PC-9 (cell line): ENCODE results near the gene SMG6. TPM values are rescaled to one million over a fixed set of nuclear protein-coding genes. Genes with fewer than 3 reads are reported as not detected.

Experiments
- BruUV-seq: library from RNA; stranded (reverse); fragments of 400-500 nt; replicated peaks from 2 replicates; lab custom pipeline; 2021; lab: Mats Ljungman, UMichigan
- CTCF ChIA-PET: fragments of 300-600 bp; sonication (Branson Sonifier 250); formaldehyde crosslinking; loops from one replicate; lab custom pipeline; 2022; ENCODE audit warnings: antibody characterized with exemption; lab: Charles Lee
- POLR2A ChIA-PET: fragments of 300-600 bp; sonication (Branson Sonifier 250); formaldehyde crosslinking; loops from one replicate; lab custom pipeline; 2022; ENCODE audit warnings: antibody characterized with exemption; ENCODE audit not compliant: unreplicated experiment; lab: Charles Lee
- DNase-seq, 2 experiments: peaks; one replicate each; pipeline versions ENCODE4 v3.0.0 to v3.0.0-alpha.2; 2015 to 2022; ENCODE audit warnings: mixed read lengths in 1 of 2
- H2AFZ ChIP-seq: fragments of 200-600 bp; sonication (generic); 2 replicates; pipeline ENCODE4 v1.8.1; 2017; ENCODE audit warnings: antibody characterized with exemption
- H3F3A ChIP-seq: fragments of 200-600 bp; sonication (generic); 2 replicates; pipeline ENCODE4 v1.8.1; 2017; ENCODE audit warnings: antibody characterized with exemption, mild to moderate bottlenecking, low read depth; ENCODE audit not compliant: insufficient read depth
- H3K27ac ChIP-seq: fragments of 200-600 bp; sonication (generic); 2 replicates; pipeline ENCODE4 v1.6.1; 2016; ENCODE audit warnings: mixed run types
- H3K27me3 ChIP-seq: fragments of 200-600 bp; sonication (generic); 2 replicates; pipeline ENCODE4 v1.6.1; 2016; ENCODE audit warnings: low read depth, mixed run types; ENCODE audit not compliant: insufficient read depth
- H3K36me3 ChIP-seq: fragments of 200-600 bp; sonication (generic); 2 replicates; pipeline ENCODE4 v1.6.1; 2016; ENCODE audit warnings: low read depth, mixed run types
- H3K4me1 ChIP-seq: fragments of 200-600 bp; sonication (generic); replicated peaks from 2 replicates; pipeline ENCODE4 v1.6.1; 2016; ENCODE audit warnings: mixed run types; ENCODE audit not compliant: insufficient read depth
- H3K4me2 ChIP-seq: fragments of 200-600 bp; sonication (generic); 2 replicates; pipeline ENCODE4 v1.6.1; 2017; ENCODE audit warnings: mixed run types
- H3K4me3 ChIP-seq: fragments of 200-600 bp; sonication (generic); 2 replicates; pipeline ENCODE4 v1.6.1; 2016; ENCODE audit warnings: mixed run types
- H3K79me2 ChIP-seq: fragments of 200-600 bp; sonication (generic); 2 replicates; pipeline ENCODE4 v1.6.1; 2017; ENCODE audit warnings: low read depth, mixed run types
- H3K9me2 ChIP-seq: fragments of 200-600 bp; sonication (generic); 2 replicates; pipeline ENCODE4 v1.8.1; 2017; ENCODE audit warnings: mild to moderate bottlenecking; ENCODE audit not compliant: insufficient read depth
- H3K9me3 ChIP-seq: fragments of 200-600 bp; sonication (generic); 2 replicates; pipeline ENCODE4 v1.8.1; 2016; ENCODE audit warnings: low read depth; ENCODE audit not compliant: insufficient read depth
- H4K20me1 ChIP-seq: fragments of 200-600 bp; sonication (generic); 2 replicates; pipeline ENCODE4 v1.8.1; 2017; ENCODE audit not compliant: insufficient read depth
- EZH2 ChIP-seq: fragments of 200-600 bp; sonication (generic); IDR thresholded peaks from 2 replicates; pipeline ENCODE4 v1.8.0; 2017; ENCODE audit warnings: antibody characterized with exemption, low read depth
- intact Hi-C: fragments of 100-400 bp; cut with micrococcal nuclease; formaldehyde crosslinking; loops from one replicate; pipeline ENCODE4 v1.10.0; 2022; ENCODE audit not compliant: unreplicated experiment
- total RNA-seq: library from RNA; stranded (reverse); gene quantifications from 2 replicates; pipeline ENCODE4 v1.2.3, GENCODE V29; 2021
- TF ChIP-seq, protein P1 (sequence below): fragments of 200-600 bp; sonication (generic); conservative IDR thresholded peaks from 2 replicates; pipeline ENCODE4 v1.6.1; 2017; ENCODE audit warnings: mixed run types, antibody characterized with exemption, mild to moderate bottlenecking, moderate library complexity

SMG6 gene
- total RNA-seq, 1 experiment from 2014 or later: 43.1 TPM

DNA sequence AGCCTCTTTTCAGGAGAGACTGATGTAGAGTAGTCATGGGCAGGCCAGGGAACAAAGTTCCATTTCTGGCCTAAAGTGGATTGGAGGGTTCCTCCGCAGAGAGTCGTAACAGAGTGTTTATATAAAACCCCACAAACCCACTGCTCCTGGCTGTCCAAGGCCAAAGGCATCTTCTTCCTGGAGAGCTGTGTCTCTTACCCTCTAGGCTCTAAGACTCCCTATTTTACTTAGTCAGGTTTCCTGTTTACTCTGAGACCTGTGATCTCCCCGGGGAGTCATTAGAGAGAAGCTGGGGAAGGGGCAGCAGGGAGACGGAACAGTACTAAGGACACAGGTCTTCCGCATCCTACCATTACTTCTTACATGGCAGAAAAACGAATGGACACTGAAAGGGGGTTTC, 179.2 kb downstream of the SMG6 start:
- POLR2A ChIA-PET: no interaction called here
- CTCF ChIA-PET: no interaction called here
- no peak overlapping the region for H3K27ac ChIP-seq
- no peak overlapping the region for H3K4me3 ChIP-seq
- H2AFZ ChIP-seq: no peak overlapping the region
- H3K9me3 ChIP-seq: no peaks in the 10 kb centered on the region
- H3K4me1 ChIP-seq: no peaks in the 10 kb centered on the region
- no peaks in the 10 kb centered on the region for H3K27me3 ChIP-seq
- DNase-seq: no peak
- no peaks in the 10 kb centered on the region for H4K20me1 ChIP-seq
- BruUV-seq: no TSS peak
- H3F3A ChIP-seq: peaks cover 4% of the 10 kb centered on the region; the same call in 1 of the 2 replicates
- no peaks in the 10 kb centered on the region; the same call in 1 of the 2 replicates for H3K9me2 ChIP-seq
- H3K79me2 ChIP-seq: no peaks in the 10 kb centered on the region
- no peaks in the 10 kb centered on the region for H3K36me3 ChIP-seq
- H3K4me2 ChIP-seq: no peak overlapping the region
- intact Hi-C loops: loop anchor here (5.0 kb wide), 1 partner anchor 42 kb away; no protein-coding TSS in a partner anchor
- TF ChIP-seq EZH2: no peak
- TF ChIP-seq, protein P1, sequence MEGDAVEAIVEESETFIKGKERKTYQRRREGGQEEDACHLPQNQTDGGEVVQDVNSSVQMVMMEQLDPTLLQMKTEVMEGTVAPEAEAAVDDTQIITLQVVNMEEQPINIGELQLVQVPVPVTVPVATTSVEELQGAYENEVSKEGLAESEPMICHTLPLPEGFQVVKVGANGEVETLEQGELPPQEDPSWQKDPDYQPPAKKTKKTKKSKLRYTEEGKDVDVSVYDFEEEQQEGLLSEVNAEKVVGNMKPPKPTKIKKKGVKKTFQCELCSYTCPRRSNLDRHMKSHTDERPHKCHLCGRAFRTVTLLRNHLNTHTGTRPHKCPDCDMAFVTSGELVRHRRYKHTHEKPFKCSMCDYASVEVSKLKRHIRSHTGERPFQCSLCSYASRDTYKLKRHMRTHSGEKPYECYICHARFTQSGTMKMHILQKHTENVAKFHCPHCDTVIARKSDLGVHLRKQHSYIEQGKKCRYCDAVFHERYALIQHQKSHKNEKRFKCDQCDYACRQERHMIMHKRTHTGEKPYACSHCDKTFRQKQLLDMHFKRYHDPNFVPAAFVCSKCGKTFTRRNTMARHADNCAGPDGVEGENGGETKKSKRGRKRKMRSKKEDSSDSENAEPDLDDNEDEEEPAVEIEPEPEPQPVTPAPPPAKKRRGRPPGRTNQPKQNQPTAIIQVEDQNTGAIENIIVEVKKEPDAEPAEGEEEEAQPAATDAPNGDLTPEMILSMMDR: no peak

DNA sequence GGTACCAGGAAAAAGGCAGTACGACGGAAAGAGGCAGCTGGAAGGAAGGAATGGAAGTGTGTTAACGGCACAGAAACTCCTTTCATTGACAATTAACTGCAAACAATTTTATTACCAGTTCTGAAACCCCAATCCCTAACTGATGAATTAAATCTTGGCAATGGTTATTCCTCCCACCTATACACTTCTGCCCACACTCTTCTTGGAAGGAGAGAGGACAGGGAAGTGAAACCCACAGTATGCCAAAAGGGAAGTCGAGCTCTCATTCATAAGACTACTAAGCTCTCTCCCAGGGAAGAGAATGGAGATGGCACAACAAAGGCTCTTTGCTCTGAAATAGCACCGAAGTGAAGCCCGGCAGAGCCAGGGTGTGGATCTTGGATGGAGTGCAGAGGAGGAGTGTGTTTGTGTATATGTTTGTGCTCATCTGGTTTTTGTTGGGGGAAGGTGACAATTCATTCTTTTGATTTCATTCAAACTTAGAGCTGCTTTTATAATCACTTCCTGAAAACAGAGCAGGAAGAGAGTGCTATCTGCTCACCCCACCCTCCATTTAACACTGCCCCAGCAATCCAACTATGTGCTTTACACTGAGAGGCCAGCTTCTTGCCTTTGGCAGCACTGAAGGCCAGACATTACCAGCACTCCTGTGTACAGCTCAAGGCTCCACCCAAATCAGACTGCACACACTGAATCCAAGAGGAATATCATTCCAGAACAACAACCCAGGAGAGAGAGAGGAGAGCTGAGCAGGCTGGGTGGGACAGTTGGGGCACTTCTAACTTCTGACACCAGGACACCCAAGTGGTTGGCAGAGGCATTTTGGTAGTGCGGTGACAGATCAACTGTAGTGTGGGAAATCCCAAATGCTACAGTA, 180.0 kb downstream of the SMG6 start:
- Histone ChIP-seq H3K9me3 (no peaks in the 10 kb centered on the region), H3K4me2 (no peak overlapping the region), H3K79me2 (no peaks in the 10 kb centered on the region), H3K36me3 (no peaks in the 10 kb centered on the region), H3K27me3 (no peaks in the 10 kb centered on the region), H3K4me3 (no peak overlapping the region), H2AFZ (no peak overlapping the region), H4K20me1 (no peaks in the 10 kb centered on the region), H3F3A (peaks cover 4% of the 10 kb centered on the region; the same call in 1 of the 2 replicates), H3K4me1 (no peaks in the 10 kb centered on the region), H3K27ac (no peak overlapping the region), H3K9me2 (no peaks in the 10 kb centered on the region; the same call in 1 of the 2 replicates)
- CTCF ChIA-PET: interaction anchor here (0.6 kb wide), 2 partner anchors 80 to 243 kb away, joined by 4 to 5 read pairs; no protein-coding TSS in a partner anchor
- BruUV-seq: no TSS peak
- POLR2A ChIA-PET: interaction anchor here (0.6 kb wide), 2 partner anchors 100 to 409 kb away, joined by 3 read pairs; no protein-coding TSS in a partner anchor
- TF ChIP-seq, protein P1: no peak
- TF ChIP-seq EZH2: no peak
- peak in 1 of 2 experiments; percentile 11 for DNase-seq
- intact Hi-C loops: loop anchor here (5.0 kb wide), 1 partner anchor 41 kb away; no protein-coding TSS in a partner anchor

DNA sequence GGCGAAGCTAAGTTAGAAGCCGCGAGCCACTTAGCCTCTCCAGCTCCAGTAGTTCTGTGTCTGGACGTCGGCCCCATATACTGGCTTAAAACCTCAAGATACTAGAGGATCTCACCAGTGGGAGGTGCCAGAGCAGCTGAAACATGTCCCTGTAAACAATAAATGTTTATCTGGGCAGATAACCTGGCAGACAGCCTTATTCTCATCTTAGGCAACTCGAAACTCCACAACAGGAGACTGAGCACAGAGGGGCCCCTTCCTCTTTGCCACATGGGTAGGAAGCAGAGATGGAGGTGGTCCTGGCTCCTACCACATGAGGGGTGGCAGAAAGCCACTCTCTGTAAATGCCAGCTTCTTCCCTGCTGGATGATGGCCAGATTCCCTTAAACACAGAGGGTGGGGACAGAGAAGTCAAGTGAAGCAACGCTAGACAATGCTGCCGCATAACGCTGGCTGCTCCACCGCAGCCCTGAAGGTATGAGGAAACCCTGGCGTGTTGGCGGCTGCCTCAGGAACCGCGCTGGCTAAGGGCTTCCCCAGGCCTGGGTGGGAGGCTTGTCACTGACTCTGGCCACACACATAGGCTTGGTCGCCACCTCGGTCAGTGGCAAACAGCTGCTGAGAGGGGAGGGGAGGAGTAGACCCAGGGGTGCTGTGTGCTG, 180.8 kb downstream of the SMG6 start:
- Histone ChIP-seq H3K4me1 (no peaks in the 10 kb centered on the region), H3K4me2 (no peak overlapping the region), H3K79me2 (no peaks in the 10 kb centered on the region), H3K9me2 (no peaks in the 10 kb centered on the region; the same call in 1 of the 2 replicates), H3K9me3 (no peaks in the 10 kb centered on the region), H4K20me1 (no peaks in the 10 kb centered on the region), H3K27me3 (no peaks in the 10 kb centered on the region), H3K36me3 (no peaks in the 10 kb centered on the region), H3F3A (peaks cover 4% of the 10 kb centered on the region; the same call in 1 of the 2 replicates), H2AFZ (no peak overlapping the region), H3K4me3 (no peak overlapping the region), H3K27ac (no peak overlapping the region)
- ChIA-PET POLR2A (interaction anchor here (0.5 to 0.7 kb wide), 6 partner anchors 8 to 473 kb away, joined by 3 to 9 read pairs (median 3); partner anchors contain the start of gene RILP), CTCF (interaction anchor here (0.6 kb wide), 2 partner anchors 39 to 244 kb away, joined by 3 to 5 read pairs; no protein-coding TSS in a partner anchor)
- BruUV-seq: no TSS peak
- intact Hi-C loops: loop anchor here (5.0 kb wide), 1 partner anchor 40 kb away; no protein-coding TSS in a partner anchor
- peak in 1 of 2 experiments; percentile 87 for DNase-seq
- TF ChIP-seq EZH2: no peak
- TF ChIP-seq, protein P1: no peak
